Measurements from ENCODE around the gene CCDC13.

DNA sequence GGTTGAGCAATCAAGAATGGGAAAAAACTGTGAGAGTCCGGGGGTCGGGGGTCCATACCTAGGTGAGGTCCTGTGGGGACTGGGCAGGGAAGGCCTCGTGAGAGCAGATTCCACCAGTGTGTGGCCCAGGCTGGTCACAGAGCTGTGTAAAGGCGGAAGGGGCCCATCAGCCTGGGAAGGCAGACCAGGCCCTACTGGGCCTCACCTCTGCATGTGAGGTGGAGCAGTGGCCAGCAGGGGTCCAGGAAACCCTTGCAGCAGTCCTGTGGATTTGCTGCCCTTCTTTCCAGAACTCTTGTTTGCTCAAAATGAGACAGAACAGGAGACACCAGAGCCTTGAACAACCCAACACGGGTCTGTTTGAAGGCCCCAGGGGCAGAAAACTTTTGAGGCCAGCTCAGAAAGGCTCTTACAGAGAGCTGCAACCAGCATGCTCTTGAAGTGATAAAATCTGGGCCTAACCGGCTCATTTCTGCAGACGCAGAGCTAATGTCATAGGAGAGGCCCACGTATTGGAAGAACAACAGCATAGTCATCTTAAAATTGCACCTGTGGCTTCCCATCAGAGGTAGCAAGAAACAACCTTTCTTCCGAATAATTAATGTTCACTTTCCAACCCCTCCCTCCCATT lies 40.1 kb downstream of the CCDC13 start:
- no peak for TF ChIP-seq EZH2 (IDR thresholded peaks at IDR 0.05; ENCODE audit: insufficient read depth, poor library complexity, severe bottlenecking)
- no peak for TF ChIP-seq EZH2phosphoT487 (IDR thresholded peaks at IDR 0.05; ENCODE audit: insufficient read depth, low read depth)

Data from GM23248 (cell line).